Pancreas (tissue), 10 donors: ENCODE measurements around the gene NPPC. TPM values are rescaled to one million over a fixed set of nuclear protein-coding genes. Genes with fewer than 3 reads are reported as not detected.

ENCODE experiments used
- ATAC-seq, 4 donors: fragments of 200-7000 bp; cut with Tn5 transposase; one replicate each; pipeline versions ENCODE4 v1.8.0 to v1.9.1; 2020; ENCODE audit warnings: mild to moderate bottlenecking in 4 of 4, moderate library complexity in 4 of 4
- DNase-seq, 6 donors: peaks; one replicate each; pipeline ENCODE4 v3.0.0-alpha.2; 2020
- FAIRE-seq: peaks from 2 replicates; lab custom pipeline; 2012; peaks lifted over from hg19 to GRCh38; lab: Jason Lieb, UNC
- H3K27ac ChIP-seq, 4 donors: fragments of 200-600 bp; sonication (generic); 1 replicate in 3 of 4; 2 replicates in 1 of 4; pipeline versions ENCODE4 v1.5.0 to v1.8.0; 2020
- H3K27me3 ChIP-seq, 4 donors: fragments of 200-600 bp; one replicate each; pipeline ENCODE4 v1.8.0; 2021
- H3K36me3 ChIP-seq, 3 donors: fragments of 200-600 bp; sonication (generic) in 1 of 3; one replicate each; pipeline versions ENCODE4 v1.5.0 to v1.8.0; 2020 to 2021
- H3K4me1 ChIP-seq, 3 donors: fragments of 200-600 bp; one replicate each; pipeline ENCODE4 v1.8.0; 2021
- H3K4me3 ChIP-seq, 4 donors: fragments of 200-600 bp; sonication (generic) in 2 of 4; one replicate each; pipeline versions ENCODE4 v1.5.0 to v1.8.0; 2020 to 2021
- H3K9me3 ChIP-seq, 4 donors: fragments of 200-600 bp; one replicate each; pipeline ENCODE4 v1.8.0; 2021
- CTCF ChIP-seq, 4 donors: fragments of 200-600 bp; sonication (generic) in 3 of 4; IDR thresholded peaks; one replicate each; pipeline versions ENCODE4 v1.5.0 to v1.8.0; 2021; ENCODE audit warnings: antibody characterized with exemption in 4 of 4
- WGBS, 2 donors: extraction: QIAGEN DNeasy Blood & Tissue Kit; methylation state at CpG; one replicate each; pipeline ENCODE4 v1.1.7; 2013; 5-methylcytosine and 5-hydroxymethylcytosine counted together
- intact Hi-C, 3 donors: fragments of 100-400 bp; cut with DNase I; formaldehyde crosslinking; loops; one replicate each; pipeline versions ENCODE4 v1.11.1 to v1.14.2; 2022
- polyA plus RNA-seq, 2 donors: library from polyadenylated mRNA; stranded (reverse); fragments of 200-250 nt; gene quantifications; one replicate each; pipeline ENCODE4 v1.2.3, GENCODE V29; 2013
- total RNA-seq, 6 donors: library from RNA; stranded (reverse); fragmentation: NEBNext Ultra II Directional in 4 of 6; extraction: Animal tissue kit (Norgen Biotek cat#: 25700) in 4 of 6; gene quantifications; one replicate each; pipeline versions ENCODE4 v1.2.1 to v1.2.4, GENCODE V29; 2021 to 2023
- donor health status: healthy with polysubstance abuse.
- donor health status: DM: no; HTN: no; CAD: no; lungs with moderate emphysema.
- donor health status: DM: no; HTN: no; CAD: no.
- donor health status: control.
- donor health status: control.
- donor health status: Bipolar disorder and iron deficiency.
- donor health status: DM: yes; HTN: yes; CAD: no.
- donor health status: DM: no; HTN: no; CAD: no.
- donor health status: DM: no; HTN: no; CAD: no.
- donor health status: DM: yes; HTN: yes; CAD: no.

NPPC gene
- total and polyA plus RNA-seq, 8 donors = 0.26 TPM; not detected in 7

GRCh38 chr2:231942180-231942579, 16.0 kb upstream of the NPPC start:
- H3K27ac ChIP-seq = no peak overlapping the region
- TF ChIP-seq CTCF (IDR thresholded peaks at IDR 0.05) = no peak
- WGBS, 2 donors = 70 to 78% methylated on average over 6 of the region's 6 CpGs
- intact Hi-C loops = no loop called here
- no peak for FAIRE-seq
- H3K36me3 ChIP-seq = no peaks in the 10 kb centered on the region
- no peaks in the 10 kb centered on the region for H3K9me3 ChIP-seq
- no peak for DNase-seq
- no peaks in the 10 kb centered on the region for H3K27me3 ChIP-seq
- no peaks in the 10 kb centered on the region for H3K4me1 ChIP-seq
- no peak for ATAC-seq
- H3K4me3 ChIP-seq = no peak overlapping the region

DNA sequence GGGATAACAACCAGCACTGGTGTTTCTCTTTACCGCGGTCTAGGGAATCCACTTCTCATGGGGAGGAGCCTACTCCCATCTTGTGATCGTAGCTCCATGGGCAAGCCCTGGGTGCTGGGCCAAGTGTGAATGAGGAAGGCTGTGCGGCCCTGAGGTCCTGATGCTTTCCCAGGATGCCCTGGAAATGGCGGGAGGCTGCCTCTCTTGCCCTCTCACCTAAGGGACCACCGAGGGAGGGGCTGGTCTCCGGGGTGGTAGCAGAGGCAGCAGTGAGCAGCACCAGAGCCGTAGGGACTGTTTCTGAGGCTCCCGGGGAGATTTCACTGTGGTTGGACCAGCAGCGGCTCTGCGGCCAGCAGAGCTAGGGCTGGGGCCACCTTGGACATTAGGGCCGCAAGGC, 15.5 kb upstream of the NPPC start:
- H3K4me1 ChIP-seq = no peaks in the 10 kb centered on the region
- H3K4me3 ChIP-seq = no peak overlapping the region
- H3K36me3 ChIP-seq = no peaks in the 10 kb centered on the region
- intact Hi-C loops = no loop called here
- DNase-seq = no peak
- no peak for FAIRE-seq
- WGBS, 2 donors = 77 to 83% methylated on average over 12 of the region's 12 CpGs
- H3K27ac ChIP-seq = no peak overlapping the region
- no peak for ATAC-seq
- TF ChIP-seq CTCF (IDR thresholded peaks at IDR 0.05) = no peak
- H3K27me3 ChIP-seq = no peaks in the 10 kb centered on the region
- H3K9me3 ChIP-seq = no peaks in the 10 kb centered on the region

DNA sequence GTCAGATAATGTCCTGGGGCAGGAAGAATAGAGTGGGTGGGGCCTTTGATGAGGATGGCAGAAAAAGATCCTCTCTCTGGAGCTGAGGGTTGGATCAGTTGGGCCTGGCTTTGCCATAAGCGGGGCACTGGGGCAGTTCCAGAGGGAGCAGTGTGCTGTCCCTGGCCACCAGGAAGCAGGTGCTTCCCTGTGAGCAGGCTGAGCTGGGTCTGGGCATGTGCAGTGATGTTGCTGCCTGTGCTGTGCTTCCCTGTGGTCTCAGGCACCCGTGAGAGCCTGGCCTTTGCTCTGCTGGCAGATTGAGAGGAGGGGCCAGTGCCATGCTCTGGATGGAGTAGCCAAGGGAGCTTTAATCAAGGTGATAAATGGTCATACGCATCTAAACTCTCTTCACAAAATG, 14.6 kb upstream of the NPPC start:
- Histone ChIP-seq H3K36me3 (no peaks in the 10 kb centered on the region), H3K4me3 (no peak overlapping the region), H3K27ac (no peak overlapping the region), H3K4me1 (no peaks in the 10 kb centered on the region), H3K9me3 (no peaks in the 10 kb centered on the region), H3K27me3 (no peaks in the 10 kb centered on the region)
- intact Hi-C loops = no loop called here
- no peak for DNase-seq
- TF ChIP-seq CTCF (IDR thresholded peaks at IDR 0.05) = no peak
- ATAC-seq = no peak
- WGBS, 2 donors = 59 to 61% methylated on average over 3 of the region's 3 CpGs
- FAIRE-seq = no peak

GRCh38 chr2:231939022-231939421, 12.8 kb upstream of the NPPC start:
- 88 to 90% methylated on average over 4 of the region's 4 CpGs for WGBS, 2 donors
- Histone ChIP-seq H3K9me3 (no peaks in the 10 kb centered on the region), H3K27ac (no peak overlapping the region), H3K4me3 (no peak overlapping the region), H3K27me3 (no peaks in the 10 kb centered on the region), H3K36me3 (no peaks in the 10 kb centered on the region), H3K4me1 (no peaks in the 10 kb centered on the region)
- no peak for ATAC-seq
- FAIRE-seq = no peak
- DNase-seq = no peak
- intact Hi-C loops = no loop called here
- TF ChIP-seq CTCF (IDR thresholded peaks at IDR 0.05) = no peak

DNA sequence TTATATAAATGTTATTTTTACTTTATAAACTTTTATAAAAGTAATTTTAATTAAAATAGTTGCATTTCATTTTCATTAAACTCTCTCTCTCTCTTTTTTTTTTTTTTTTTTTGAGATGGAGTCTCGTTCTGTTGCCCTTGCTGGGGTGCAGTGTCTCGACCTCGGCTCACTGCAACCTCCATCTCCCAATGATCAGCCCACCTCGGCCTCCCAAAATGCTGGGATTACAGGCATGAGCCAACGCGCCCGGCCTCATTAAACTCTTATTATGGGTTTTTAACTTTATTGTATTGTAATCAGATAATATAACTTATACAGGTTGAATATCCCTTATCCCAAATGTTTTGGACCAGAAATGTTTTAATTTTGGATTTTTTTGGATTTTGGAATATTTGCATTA, 10.9 kb upstream of the NPPC start:
- WGBS, 2 donors = 82 to 84% methylated on average over 7 of the region's 7 CpGs
- no peaks in the 10 kb centered on the region for H3K27me3 ChIP-seq
- no peaks in the 10 kb centered on the region for H3K4me1 ChIP-seq
- H3K9me3 ChIP-seq = no peaks in the 10 kb centered on the region
- no peaks in the 10 kb centered on the region for H3K36me3 ChIP-seq
- FAIRE-seq (no peak), ATAC-seq (no peak), DNase-seq (no peak)
- intact Hi-C loops = no loop called here
- no peak overlapping the region for H3K4me3 ChIP-seq
- no peak for TF ChIP-seq CTCF (IDR thresholded peaks at IDR 0.05)
- H3K27ac ChIP-seq = no peak overlapping the region
